ENCODE data around the gene SLC7A5.

The SLC7A5 gene

DNA sequence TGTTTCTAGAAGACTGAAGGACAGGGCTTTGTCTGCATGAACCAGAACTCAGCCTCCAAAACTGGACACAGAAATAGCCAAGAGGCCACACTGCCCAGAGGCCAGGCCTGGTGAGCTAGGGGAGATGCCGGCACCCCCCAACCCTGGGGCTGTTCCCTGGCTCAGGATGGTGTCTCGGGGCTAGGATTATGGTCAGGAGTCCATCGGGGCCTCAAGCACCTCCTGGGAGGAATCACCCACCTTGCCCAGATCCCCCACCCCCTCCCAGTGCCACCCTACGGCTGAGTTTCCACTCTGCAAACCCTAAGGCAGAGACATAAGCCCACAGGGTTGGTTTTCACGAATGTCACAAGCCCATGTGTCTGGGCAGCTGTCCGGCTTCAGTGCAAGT lies 37.2 kb downstream of the SLC7A5 start:
- in situ Hi-C loops (cut with MboI; ENCODE audit: low pct_unique_long_range_greater_than_20kb, low sequenced_read_pairs, unreplicated experiment), result no loop called here
- TF ChIP-seq, protein P1, sequence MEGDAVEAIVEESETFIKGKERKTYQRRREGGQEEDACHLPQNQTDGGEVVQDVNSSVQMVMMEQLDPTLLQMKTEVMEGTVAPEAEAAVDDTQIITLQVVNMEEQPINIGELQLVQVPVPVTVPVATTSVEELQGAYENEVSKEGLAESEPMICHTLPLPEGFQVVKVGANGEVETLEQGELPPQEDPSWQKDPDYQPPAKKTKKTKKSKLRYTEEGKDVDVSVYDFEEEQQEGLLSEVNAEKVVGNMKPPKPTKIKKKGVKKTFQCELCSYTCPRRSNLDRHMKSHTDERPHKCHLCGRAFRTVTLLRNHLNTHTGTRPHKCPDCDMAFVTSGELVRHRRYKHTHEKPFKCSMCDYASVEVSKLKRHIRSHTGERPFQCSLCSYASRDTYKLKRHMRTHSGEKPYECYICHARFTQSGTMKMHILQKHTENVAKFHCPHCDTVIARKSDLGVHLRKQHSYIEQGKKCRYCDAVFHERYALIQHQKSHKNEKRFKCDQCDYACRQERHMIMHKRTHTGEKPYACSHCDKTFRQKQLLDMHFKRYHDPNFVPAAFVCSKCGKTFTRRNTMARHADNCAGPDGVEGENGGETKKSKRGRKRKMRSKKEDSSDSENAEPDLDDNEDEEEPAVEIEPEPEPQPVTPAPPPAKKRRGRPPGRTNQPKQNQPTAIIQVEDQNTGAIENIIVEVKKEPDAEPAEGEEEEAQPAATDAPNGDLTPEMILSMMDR (IDR thresholded peaks at IDR 0.05; ENCODE audit: extremely low read depth, insufficient read depth, missing control alignments), result no peak
- no peak for DNase-seq (ENCODE audit: low spot score)

DNA sequence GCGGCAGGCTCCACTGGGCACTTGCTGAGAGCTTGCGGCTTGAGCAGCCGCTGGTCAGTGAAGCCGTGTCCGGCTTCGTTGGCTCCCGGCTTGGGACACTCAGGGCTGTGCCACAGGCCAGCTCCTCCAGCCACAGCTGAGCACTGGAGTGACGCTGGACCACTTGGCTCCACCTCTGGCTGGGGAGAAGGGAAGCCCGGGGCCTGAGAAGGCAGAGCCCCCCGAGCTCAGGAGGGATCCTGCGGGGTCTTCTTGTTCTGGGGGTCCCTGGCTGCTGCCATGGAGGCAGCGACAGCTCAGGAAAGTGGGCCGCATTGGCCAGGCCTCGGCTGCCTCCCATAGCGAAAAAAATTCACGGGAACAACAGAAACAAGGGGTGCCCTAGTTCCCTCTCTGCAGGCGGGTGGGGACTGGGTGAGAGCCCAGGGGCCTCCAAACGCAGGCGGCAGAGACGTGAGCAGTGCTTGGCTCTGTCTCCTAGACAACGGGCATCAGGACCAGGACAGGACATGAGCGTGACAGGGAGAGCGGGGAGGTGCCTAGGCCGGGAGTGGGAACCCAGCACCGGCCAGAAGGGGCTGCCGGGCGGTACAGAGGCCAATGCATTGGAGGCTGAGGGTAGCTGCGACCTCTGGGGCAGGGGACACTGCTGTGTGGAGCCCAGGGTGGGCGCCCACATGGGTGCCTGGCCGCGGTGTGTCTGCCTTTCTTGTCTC lies 37.7 kb downstream of the SLC7A5 start:
- DNase-seq (ENCODE audit: low spot score), result no peak
- in situ Hi-C loops (cut with MboI; ENCODE audit: low pct_unique_long_range_greater_than_20kb, low sequenced_read_pairs, unreplicated experiment), result no loop called here
- TF ChIP-seq, protein P1 (IDR thresholded peaks at IDR 0.05; ENCODE audit: extremely low read depth, insufficient read depth, missing control alignments), result no peak

DNA sequence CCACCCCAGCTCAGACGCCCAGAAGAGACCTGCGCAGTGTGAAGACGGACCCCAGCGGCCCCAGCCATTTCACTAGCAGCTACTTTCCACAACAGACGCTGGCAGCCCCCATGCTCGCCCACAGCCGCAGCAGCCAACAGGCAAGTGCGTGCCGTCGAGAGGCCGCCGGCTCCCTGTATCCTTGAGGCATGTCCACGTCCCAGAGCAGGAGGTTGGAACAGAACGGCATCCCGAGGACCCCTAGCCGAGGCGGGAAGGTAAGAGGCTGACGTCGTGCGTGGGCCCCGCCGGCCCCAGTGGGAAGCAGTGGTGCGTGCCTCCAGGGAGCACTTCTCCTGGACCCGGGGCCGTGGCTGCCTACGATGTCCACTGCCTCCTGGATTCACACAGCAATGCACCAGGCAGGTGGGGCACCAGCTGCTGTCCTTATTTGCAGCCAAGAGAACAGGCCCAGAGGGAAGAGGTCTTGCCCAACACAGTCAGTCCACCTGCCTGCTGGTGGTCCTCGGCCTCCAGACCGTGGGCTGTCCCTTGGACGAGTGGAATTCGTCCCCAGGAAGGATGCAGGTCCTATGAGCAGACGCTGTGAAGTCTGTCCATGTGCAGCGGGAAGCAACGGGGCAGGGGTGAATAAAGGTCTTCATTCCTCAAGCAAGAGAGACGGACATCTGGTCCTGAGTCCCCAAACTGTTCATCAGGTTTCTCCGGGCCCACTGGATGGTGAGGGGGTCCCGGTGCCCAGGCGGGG lies 38.5 kb downstream of the SLC7A5 start:
- DNase-seq (ENCODE audit: low spot score), result no peak
- in situ Hi-C loops (cut with MboI; ENCODE audit: low pct_unique_long_range_greater_than_20kb, low sequenced_read_pairs, unreplicated experiment), result no loop called here
- TF ChIP-seq, protein P1 (IDR thresholded peaks at IDR 0.05; ENCODE audit: extremely low read depth, insufficient read depth, missing control alignments), result no peak

DNA sequence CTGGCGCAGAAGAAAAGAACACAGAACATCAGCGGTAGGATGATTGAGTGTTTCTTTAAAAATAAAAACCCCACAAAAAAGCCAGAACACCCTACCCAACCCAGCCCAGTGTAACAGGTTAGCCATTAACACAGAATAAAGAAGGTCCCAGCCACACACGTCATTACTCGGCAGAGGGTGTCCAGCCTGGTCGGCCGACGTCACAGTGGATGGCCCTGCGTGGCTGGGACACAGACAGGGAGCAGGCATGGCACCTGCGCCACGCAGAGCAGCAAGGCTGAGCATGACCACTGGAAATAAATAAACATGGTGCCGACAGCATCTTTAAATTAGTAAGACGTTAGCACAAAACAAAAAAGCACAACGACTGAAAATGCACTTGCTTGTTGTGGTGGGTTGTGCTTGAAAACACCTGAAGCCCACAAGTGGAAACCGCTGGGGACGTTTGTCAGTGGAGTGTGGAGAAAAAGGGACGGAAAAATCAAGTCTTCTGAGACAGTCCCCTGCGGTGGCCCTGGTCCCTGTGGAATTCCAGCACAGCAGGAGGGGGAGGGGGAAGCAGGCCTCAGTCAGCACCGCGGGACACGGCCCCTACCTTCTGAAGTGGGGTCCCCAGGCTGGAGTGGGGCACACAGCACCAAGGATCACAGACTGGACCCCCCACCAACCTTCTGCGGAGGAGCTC lies 39.2 kb downstream of the SLC7A5 start:
- DNase-seq (ENCODE audit: low spot score), result no peak
- in situ Hi-C loops (cut with MboI; ENCODE audit: low pct_unique_long_range_greater_than_20kb, low sequenced_read_pairs, unreplicated experiment), result no loop called here
- TF ChIP-seq, protein P1 (IDR thresholded peaks at IDR 0.05; ENCODE audit: extremely low read depth, insufficient read depth, missing control alignments), result no peak

DNA sequence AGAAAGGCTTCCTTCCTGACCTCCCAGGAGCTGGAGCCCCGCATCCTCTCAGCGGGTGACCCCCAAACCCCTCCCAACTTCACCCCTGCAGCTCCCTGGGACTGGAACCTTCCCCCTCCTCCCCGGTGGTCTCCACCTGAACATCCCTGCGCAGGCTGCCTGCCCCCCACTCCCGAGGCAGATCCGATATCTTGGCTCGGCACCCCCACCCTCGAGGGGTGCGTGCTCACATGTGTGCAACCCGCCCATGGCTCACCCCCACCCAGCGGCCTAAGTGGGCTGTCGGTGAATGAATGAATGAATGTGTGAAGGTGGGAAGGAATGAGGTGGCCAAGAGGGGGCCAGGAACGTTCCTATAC lies 39.7 kb downstream of the SLC7A5 start:
- TF ChIP-seq, protein P1 (IDR thresholded peaks at IDR 0.05; ENCODE audit: extremely low read depth, insufficient read depth, missing control alignments), result no peak
- in situ Hi-C loops (cut with MboI; ENCODE audit: low pct_unique_long_range_greater_than_20kb, low sequenced_read_pairs, unreplicated experiment), result no loop called here
- DNase-seq (ENCODE audit: low spot score), result no peak

DNA sequence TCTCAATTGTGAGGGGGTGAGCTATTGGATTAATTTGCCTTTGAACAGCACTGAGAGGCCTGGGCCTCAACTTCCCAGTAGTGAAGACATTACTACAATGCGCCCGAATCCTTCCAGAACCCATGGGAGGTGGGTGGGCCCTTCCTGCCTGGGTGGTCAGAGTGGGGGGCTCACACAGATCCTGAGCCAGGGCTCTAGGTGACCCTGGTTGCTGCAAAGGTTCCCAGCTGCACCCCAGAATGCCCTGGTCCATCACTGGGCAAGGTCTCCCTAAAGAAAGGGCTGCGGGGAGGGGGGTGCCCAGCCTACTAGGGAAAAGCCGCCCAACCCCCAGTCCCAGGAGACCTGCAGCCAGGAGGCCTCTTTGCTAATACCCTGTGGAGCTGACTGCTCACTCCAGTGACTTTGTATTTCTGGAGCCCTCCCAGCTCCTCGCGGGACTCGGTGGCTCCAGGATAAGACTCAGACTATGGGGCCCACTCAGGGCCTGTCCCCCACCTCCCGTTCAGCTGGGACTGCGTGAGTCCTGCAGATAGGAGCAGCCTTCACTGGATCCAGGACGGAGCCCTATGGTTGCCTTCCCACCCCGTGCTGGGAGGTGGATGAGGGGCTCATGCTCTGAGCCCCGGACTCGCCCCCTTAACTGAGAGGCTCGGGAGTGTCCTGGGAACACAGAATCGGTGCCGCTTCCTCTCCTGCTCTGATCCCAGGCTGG lies 40.2 kb downstream of the SLC7A5 start:
- in situ Hi-C loops (cut with MboI; ENCODE audit: low pct_unique_long_range_greater_than_20kb, low sequenced_read_pairs, unreplicated experiment), result no loop called here
- no peak for DNase-seq (ENCODE audit: low spot score)

More for the DNA sequence above, 40.2 kb downstream of the SLC7A5 start:
- TF ChIP-seq, protein P1 (IDR thresholded peaks at IDR 0.05; ENCODE audit: extremely low read depth, insufficient read depth, missing control alignments), result no peak
